Esophagus squamous epithelium (tissue), 5 donors: ENCODE results near the gene MEFV. TPM values are rescaled to one million over a fixed set of nuclear protein-coding genes. Genes with fewer than 3 reads are reported as not detected.

ENCODE experiments used
- DNase-seq: peaks from one replicate; lab custom pipeline; 2025; lab: John Stamatoyannopoulos, UW
- H3K27ac ChIP-seq, 4 donors: fragments of 200-600 bp; sonication (generic); one replicate each; pipeline ENCODE4 v1.5.1; 2016 to 2019; ENCODE audit warnings: mild to moderate bottlenecking in 1 of 4
- H3K27me3 ChIP-seq, 4 donors: fragments of 200-600 bp; sonication (generic); 1 replicate in 3 of 4; 2 replicates in 1 of 4; pipeline versions ENCODE4 v1.5.1 to v1.6.0; 2017 to 2021; ENCODE audit warnings: antibody characterized with exemption in 1 of 4
- H3K36me3 ChIP-seq, 3 donors: fragments of 200-600 bp; sonication (generic); one replicate each; pipeline ENCODE4 v1.5.1; 2016 to 2019
- H3K4me1 ChIP-seq, 3 donors: fragments of 200-600 bp; sonication (generic); one replicate each; pipeline ENCODE4 v1.5.1; 2017 to 2019
- H3K4me3 ChIP-seq, 4 donors: fragments of 200-600 bp; sonication (generic); 1 replicate in 3 of 4; 2 replicates in 1 of 4; pipeline ENCODE4 v1.5.1; 2016 to 2019; ENCODE audit warnings: mild to moderate bottlenecking in 2 of 4, moderate library complexity in 1 of 4
- H3K9me3 ChIP-seq, 3 donors: fragments of 200-600 bp; sonication (generic); one replicate each; pipeline ENCODE4 v1.5.1; 2016 to 2019
- POLR2A ChIP-seq, 4 donors: fragments of 450-650 bp; IDR thresholded peaks; one replicate each; pipeline ENCODE4 v1.6.1; 2017; ENCODE audit warnings: antibody characterized with exemption in 4 of 4, mild to moderate bottlenecking in 4 of 4, moderate library complexity in 3 of 4
- WGBS, 2 donors: methylation state at CpG; one replicate each; pipeline ENCODE4 v1.1.5; 2018; 5-methylcytosine and 5-hydroxymethylcytosine counted together
- intact Hi-C: fragments of 100-400 bp; cut with DNase I; formaldehyde crosslinking; loops from one replicate; pipeline ENCODE4 v1.15.0; 2022
- total RNA-seq, 4 donors: library from RNA; depleted of rRNA; stranded (reverse); fragments of >200 nt; gene quantifications; one replicate each; pipeline ENCODE4 v1.1.0, GENCODE V29; 2016
- TF ChIP-seq, protein P1 (sequence below), 6 experiments: fragments of 450-650 bp in 4 of 6; fragments of 200-600 bp in 2 of 6; sonication (generic) in 2 of 6; IDR thresholded peaks; one replicate each; pipeline ENCODE4 v1.5.1; 2016 to 2019; ENCODE audit warnings: antibody characterized with exemption in 6 of 6, mild to moderate bottlenecking in 4 of 6, moderate library complexity in 4 of 6
- donor health status: DM: yes; HTN: yes; CAD: no.

Gene MEFV
- total RNA-seq, 4 donors from 2014 or later: 0.38 to 2.8 (median 1.5) TPM

DNA sequence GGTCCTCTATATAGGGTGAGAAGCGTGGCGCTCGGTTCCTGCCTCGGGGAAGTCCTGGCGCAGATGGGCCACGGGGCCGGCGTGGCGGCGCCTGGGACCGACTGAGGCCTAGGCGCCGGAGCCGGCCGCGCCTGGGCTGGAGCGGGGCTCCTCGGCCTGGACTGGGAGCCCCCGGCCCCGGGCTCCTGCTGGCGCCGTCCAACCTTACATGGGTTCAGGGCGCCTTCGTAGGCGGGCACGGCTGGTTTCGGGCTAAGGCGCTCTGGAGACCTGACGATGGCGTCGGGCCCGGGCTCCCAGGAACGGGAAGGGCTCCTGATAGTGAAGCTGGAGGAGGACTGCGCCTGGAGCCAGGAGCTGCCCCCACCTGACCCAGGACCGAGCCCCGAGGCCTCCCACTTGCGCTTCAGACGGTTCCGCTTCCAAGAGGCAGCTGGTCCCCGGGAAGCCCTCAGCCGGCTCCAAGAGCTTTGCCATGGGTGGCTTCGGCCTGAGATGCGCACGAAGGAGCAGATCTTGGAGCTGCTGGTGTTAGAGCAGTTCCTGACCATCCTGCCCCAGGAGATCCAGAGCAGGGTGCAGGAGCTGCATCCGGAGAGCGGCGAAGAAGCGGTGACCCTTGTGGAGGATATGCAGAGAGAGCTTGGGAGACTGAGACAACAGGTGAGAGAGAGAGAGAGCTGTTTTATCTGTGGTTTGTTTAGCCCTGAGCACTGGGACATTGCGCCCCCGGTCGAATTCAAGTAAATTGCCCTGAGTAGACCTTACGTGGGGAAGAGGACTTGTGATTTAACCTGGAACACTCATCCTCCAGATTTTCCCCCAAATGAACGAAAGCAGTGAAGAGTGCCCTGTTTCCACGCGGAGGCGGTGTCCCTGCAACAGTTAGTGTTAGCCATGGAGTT is 27.4 kb upstream of the MEFV start:
- H3K27ac ChIP-seq: peak overlapping the region; percentile 98 to 100 (median 98)
- 40 to 46% methylated on average over 8 to 11 of the region's 56 CpGs for WGBS, 2 donors
- intact Hi-C loops: no loop called here

DNA sequence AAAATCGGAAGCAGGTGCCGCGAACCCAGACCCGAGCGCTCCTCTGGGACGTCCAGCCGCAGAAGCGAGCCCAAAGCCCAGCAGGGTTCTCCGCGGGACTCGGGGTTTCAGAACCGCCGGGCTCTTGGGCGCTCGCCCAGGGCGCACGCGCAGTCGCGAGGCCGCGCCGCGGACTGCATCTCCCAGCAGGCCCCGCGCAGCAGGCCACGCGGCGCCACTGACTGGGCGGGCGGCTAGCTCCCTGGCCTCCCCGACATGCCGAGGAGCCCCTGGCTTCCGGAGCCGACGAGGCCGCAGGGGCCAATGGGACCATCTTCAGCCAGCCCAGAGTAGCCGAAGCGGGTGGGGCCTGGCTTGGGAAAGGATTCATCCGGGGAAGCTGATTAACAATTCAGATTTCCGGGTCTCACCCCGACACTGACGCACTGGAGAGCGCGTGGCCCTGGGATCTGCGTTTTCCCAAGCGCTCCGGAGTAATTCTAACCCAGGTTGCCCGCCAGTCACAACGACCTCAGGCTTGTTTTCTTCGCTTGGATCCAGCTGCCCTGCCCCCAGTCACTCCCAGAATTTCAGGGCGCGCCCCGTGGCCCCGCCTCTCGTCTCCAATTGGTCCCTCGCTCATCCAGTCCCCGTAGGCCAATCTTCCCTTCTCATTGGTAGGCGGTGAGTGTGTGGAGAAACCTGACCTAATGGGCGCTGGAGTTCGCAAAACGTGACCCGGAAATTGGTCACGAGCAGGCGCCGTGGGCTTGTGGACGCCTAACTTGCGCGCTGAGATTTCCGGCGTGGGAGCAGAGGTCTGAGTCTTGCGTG is 26.5 kb upstream of the MEFV start, which contains the start of gene ZNF263:
ZNF263 (plus strand) TSS at position 762 of the 813 bp plus-strand sequence. CDS start 328 bp downstream, outside the sequence.
- DNase-seq: peak; percentile 84
- Histone ChIP-seq H3K4me1 (peaks cover 14 to 37% (median 16%) of the 10 kb centered on the region in 3 donors), H3K27me3 (peaks cover 0 to 4% (median 0%) of the 10 kb centered on the region in 4 donors), H3K4me3 (peak within 1 kb of the TSS; percentile 91 to 97 (median 94)), H3K9me3 (peaks cover 0 to 24% (median 19%) of the 10 kb centered on the region in 3 donors), H3K36me3 (peaks cover 9 to 34% (median 13%) of the 10 kb centered on the region in 3 donors), H3K27ac (peak within 1 kb of the TSS; percentile 98 to 100 (median 98))
- WGBS, 2 donors: 0 to 1% methylated on average over 25 to 26 of the region's 72 CpGs
- intact Hi-C loops: no loop called here
- TF ChIP-seq POLR2A (IDR thresholded peaks at IDR 0.05): peak in 2 of 4 donors; percentile 59 to 60
- TF ChIP-seq, protein P1, sequence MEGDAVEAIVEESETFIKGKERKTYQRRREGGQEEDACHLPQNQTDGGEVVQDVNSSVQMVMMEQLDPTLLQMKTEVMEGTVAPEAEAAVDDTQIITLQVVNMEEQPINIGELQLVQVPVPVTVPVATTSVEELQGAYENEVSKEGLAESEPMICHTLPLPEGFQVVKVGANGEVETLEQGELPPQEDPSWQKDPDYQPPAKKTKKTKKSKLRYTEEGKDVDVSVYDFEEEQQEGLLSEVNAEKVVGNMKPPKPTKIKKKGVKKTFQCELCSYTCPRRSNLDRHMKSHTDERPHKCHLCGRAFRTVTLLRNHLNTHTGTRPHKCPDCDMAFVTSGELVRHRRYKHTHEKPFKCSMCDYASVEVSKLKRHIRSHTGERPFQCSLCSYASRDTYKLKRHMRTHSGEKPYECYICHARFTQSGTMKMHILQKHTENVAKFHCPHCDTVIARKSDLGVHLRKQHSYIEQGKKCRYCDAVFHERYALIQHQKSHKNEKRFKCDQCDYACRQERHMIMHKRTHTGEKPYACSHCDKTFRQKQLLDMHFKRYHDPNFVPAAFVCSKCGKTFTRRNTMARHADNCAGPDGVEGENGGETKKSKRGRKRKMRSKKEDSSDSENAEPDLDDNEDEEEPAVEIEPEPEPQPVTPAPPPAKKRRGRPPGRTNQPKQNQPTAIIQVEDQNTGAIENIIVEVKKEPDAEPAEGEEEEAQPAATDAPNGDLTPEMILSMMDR (IDR thresholded peaks at IDR 0.05): peak in 1 of 6 experiments; percentile 17

More for the DNA sequence above, 27.4 kb upstream of the MEFV start:
- Histone ChIP-seq H3K4me3 (peak overlapping the region; percentile 91 to 97 (median 94)), H3K4me1 (peaks cover 14 to 37% (median 16%) of the 10 kb centered on the region in 3 donors), H3K27me3 (peaks cover 0 to 3% (median 0%) of the 10 kb centered on the region in 4 donors), H3K36me3 (peaks cover 15 to 42% (median 20%) of the 10 kb centered on the region in 3 donors), H3K9me3 (peaks cover 0 to 33% (median 27%) of the 10 kb centered on the region in 3 donors)
- no peak for DNase-seq
- peak in 1 of 4 donors; percentile 0 for TF ChIP-seq POLR2A (IDR thresholded peaks at IDR 0.05)
- TF ChIP-seq, protein P1 (IDR thresholded peaks at IDR 0.05): peak in 1 of 6 experiments; percentile 3

GRCh38 chr16:3282103-3282729 is 25.8 kb upstream of the MEFV start:
- Histone ChIP-seq H3K27ac (peak overlapping the region; percentile 98 to 100 (median 98)), H3K4me3 (peak overlapping the region; percentile 91 to 97 (median 94)), H3K36me3 (peaks cover 9 to 26% (median 13%) of the 10 kb centered on the region in 3 donors), H3K9me3 (peaks cover 0 to 17% (median 12%) of the 10 kb centered on the region in 3 donors), H3K27me3 (peaks cover 0 to 9% (median 0%) of the 10 kb centered on the region in 4 donors), H3K4me1 (peaks cover 14 to 37% (median 16%) of the 10 kb centered on the region in 3 donors)
- intact Hi-C loops: no loop called here
- no peak for TF ChIP-seq POLR2A (IDR thresholded peaks at IDR 0.05)
- TF ChIP-seq, protein P1 (IDR thresholded peaks at IDR 0.05): no peak
- no peak for DNase-seq
- WGBS, 2 donors: 18 to 44% methylated on average over 10 to 16 of the region's 29 CpGs

GRCh38 chr16:3281222-3281820 is 24.9 kb upstream of the MEFV start:
- 91 to 92% methylated on average over 6 of the region's 6 CpGs for WGBS, 2 donors
- H3K9me3 ChIP-seq: peaks cover 0 to 8% (median 7%) of the 10 kb centered on the region in 3 donors
- no peak overlapping the region for H3K27ac ChIP-seq
- DNase-seq: no peak
- peaks cover 0 to 9% (median 0%) of the 10 kb centered on the region in 4 donors for H3K27me3 ChIP-seq
- peaks cover 14 to 37% (median 16%) of the 10 kb centered on the region in 3 donors for H3K4me1 ChIP-seq
- no peak overlapping the region for H3K4me3 ChIP-seq
- intact Hi-C loops: no loop called here
- H3K36me3 ChIP-seq: peaks cover 8 to 17% (median 9%) of the 10 kb centered on the region in 3 donors
- no peak for TF ChIP-seq POLR2A (IDR thresholded peaks at IDR 0.05)
- TF ChIP-seq, protein P1 (IDR thresholded peaks at IDR 0.05): no peak
